NT2/D1 (cell line): ENCODE data around the gene SERPINB12.
A peak's percentile ranks its signal among the peaks of the same experiment; 100 is the strongest.

Source experiments
- DNase-seq: peaks from one replicate; pipeline ENCODE4 v3.0.0-alpha.2; 2011; ENCODE audit warnings: low read depth, low spot score
- H3K27me3 ChIP-seq: 2 replicates; pipeline ENCODE4 v1.6.0; 2011; ENCODE audit warnings: mild to moderate bottlenecking; ENCODE audit not compliant: insufficient read length, insufficient read depth
- H3K36me3 ChIP-seq: 2 replicates; pipeline ENCODE4 v1.6.1; 2011; ENCODE audit warnings: mild to moderate bottlenecking, low read length, mixed read lengths; ENCODE audit not compliant: insufficient read depth, insufficient read length
- H3K4me1 ChIP-seq: 2 replicates; pipeline ENCODE4 v1.5.1; 2011; ENCODE audit not compliant: insufficient read depth, insufficient read length
- H3K4me3 ChIP-seq: 2 replicates; pipeline ENCODE4 v1.5.1; 2011; ENCODE audit warnings: low read depth; ENCODE audit not compliant: insufficient read length
- H3K9ac ChIP-seq: 2 replicates; pipeline ENCODE4 v1.6.0; 2011; ENCODE audit warnings: low read depth; ENCODE audit not compliant: insufficient read length
- H3K9me3 ChIP-seq: 2 replicates; pipeline ENCODE4 v1.5.1; 2011; ENCODE audit warnings: mild to moderate bottlenecking, low read length; ENCODE audit not compliant: insufficient read depth
- SUZ12 ChIP-seq: IDR thresholded peaks from 2 replicates; pipeline ENCODE4 v1.6.1; 2011; ENCODE audit not compliant: insufficient read length, insufficient read depth; ENCODE audit errors: extremely low read depth
- YY1 ChIP-seq: IDR thresholded peaks from 2 replicates; pipeline ENCODE4 v1.6.1; 2011; ENCODE audit not compliant: insufficient read length, insufficient read depth
- ZNF274 ChIP-seq: IDR thresholded peaks from 2 replicates; pipeline ENCODE4 v1.6.1; 2011; ENCODE audit warnings: mild to moderate bottlenecking, low read depth, low read length

SERPINB12 gene

GRCh38 chr18:63514326-63514725, 27.8 kb upstream of the SERPINB12 start:
- TF ChIP-seq SUZ12 (no peak), YY1 (no peak), ZNF274 (no peak)
- Histone ChIP-seq H3K4me3 (no peak overlapping the region), H3K9me3 (no peaks in the 10 kb centered on the region), H3K36me3 (no peaks in the 10 kb centered on the region), H3K27me3 (no peaks in the 10 kb centered on the region), H3K4me1 (no peaks in the 10 kb centered on the region), H3K9ac (no peak overlapping the region)
- no peak for DNase-seq

GRCh38 chr18:63514888-63515678, 27.1 kb upstream of the SERPINB12 start:
- no peaks in the 10 kb centered on the region for H3K27me3 ChIP-seq
- H3K9me3 ChIP-seq, result no peaks in the 10 kb centered on the region
- no peak for TF ChIP-seq YY1
- no peak for TF ChIP-seq ZNF274
- TF ChIP-seq SUZ12, result no peak
- H3K36me3 ChIP-seq, result no peaks in the 10 kb centered on the region
- no peak overlapping the region for H3K4me3 ChIP-seq
- no peak for DNase-seq
- H3K9ac ChIP-seq, result no peak overlapping the region
- H3K4me1 ChIP-seq, result no peaks in the 10 kb centered on the region

- no peak for TF ChIP-seq SUZ12
- no peak for TF ChIP-seq ZNF274
- TF ChIP-seq YY1, result no peak
- Histone ChIP-seq H3K9me3 (no peaks in the 10 kb centered on the region), H3K36me3 (no peaks in the 10 kb centered on the region), H3K4me1 (no peaks in the 10 kb centered on the region), H3K27me3 (no peaks in the 10 kb centered on the region), H3K4me3 (no peak overlapping the region), H3K9ac (no peak overlapping the region)
- DNase-seq, result no peak
These were observed 26.4 kb upstream of the SERPINB12 start for GRCh38 chr18:63515801-63516200.

- H3K9ac ChIP-seq, result no peak overlapping the region
- no peaks in the 10 kb centered on the region for H3K27me3 ChIP-seq
- no peaks in the 10 kb centered on the region for H3K4me1 ChIP-seq
- H3K36me3 ChIP-seq, result no peaks in the 10 kb centered on the region
- H3K9me3 ChIP-seq, result no peaks in the 10 kb centered on the region
- DNase-seq, result peak; percentile 57
- H3K4me3 ChIP-seq, result no peak overlapping the region
- TF ChIP-seq ZNF274 (no peak), SUZ12 (no peak)
These were observed 23.8 kb upstream of the SERPINB12 start for GRCh38 chr18:63518178-63519012.

GRCh38 chr18:63520053-63520685, 22.0 kb upstream of the SERPINB12 start:
- TF ChIP-seq YY1 (no peak), SUZ12 (no peak), ZNF274 (no peak)
- no peaks in the 10 kb centered on the region for H3K4me1 ChIP-seq
- H3K9me3 ChIP-seq, result no peaks in the 10 kb centered on the region
- no peaks in the 10 kb centered on the region for H3K27me3 ChIP-seq
- no peak overlapping the region for H3K4me3 ChIP-seq
- DNase-seq, result no peak
- H3K9ac ChIP-seq, result no peak overlapping the region
- H3K36me3 ChIP-seq, result no peaks in the 10 kb centered on the region

GRCh38 chr18:63523660-63524059, 18.5 kb upstream of the SERPINB12 start:
- Histone ChIP-seq H3K36me3 (no peaks in the 10 kb centered on the region), H3K4me3 (no peak overlapping the region), H3K4me1 (no peaks in the 10 kb centered on the region), H3K9ac (no peak overlapping the region), H3K27me3 (no peaks in the 10 kb centered on the region), H3K9me3 (no peaks in the 10 kb centered on the region)
- no peak for TF ChIP-seq SUZ12
- TF ChIP-seq ZNF274, result no peak
- no peak for TF ChIP-seq YY1
- no peak for DNase-seq

GRCh38 chr18:63527251-63527650, 14.9 kb upstream of the SERPINB12 start:
- Histone ChIP-seq H3K27me3 (no peaks in the 10 kb centered on the region), H3K36me3 (no peaks in the 10 kb centered on the region), H3K9ac (no peak overlapping the region), H3K4me1 (no peaks in the 10 kb centered on the region), H3K9me3 (no peaks in the 10 kb centered on the region), H3K4me3 (no peak overlapping the region)
- TF ChIP-seq SUZ12, result no peak
- TF ChIP-seq YY1, result no peak
- no peak for TF ChIP-seq ZNF274
- DNase-seq, result no peak
